Measurements from ENCODE around the gene OR2T10.
"Not testable (repeated sequence)": the region's sequence is repeated elsewhere in the genome, so short reads cannot be mapped to it uniquely, and the experiment has no call there.

DNA sequence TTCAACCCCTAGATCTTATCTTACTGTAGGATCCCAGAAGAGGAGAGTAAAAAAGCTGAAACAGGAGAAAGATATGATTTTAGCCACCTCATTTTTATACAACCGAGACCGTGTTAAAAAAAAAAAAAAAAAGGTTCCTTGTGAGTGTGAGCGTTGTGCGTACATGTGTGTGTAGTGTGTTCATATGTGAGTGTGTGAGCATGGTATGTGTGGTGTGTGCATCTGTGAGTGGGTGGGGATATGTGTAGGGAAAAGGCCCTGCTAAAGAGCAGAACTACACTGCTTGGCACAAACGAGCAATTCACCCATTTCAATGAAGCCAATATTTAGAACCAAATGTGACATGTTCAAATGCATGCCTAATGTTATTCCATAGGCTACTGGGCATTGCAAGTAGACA is 44.1 kb upstream of the OR2T10 start:
- TF ChIP-seq, protein P1, sequence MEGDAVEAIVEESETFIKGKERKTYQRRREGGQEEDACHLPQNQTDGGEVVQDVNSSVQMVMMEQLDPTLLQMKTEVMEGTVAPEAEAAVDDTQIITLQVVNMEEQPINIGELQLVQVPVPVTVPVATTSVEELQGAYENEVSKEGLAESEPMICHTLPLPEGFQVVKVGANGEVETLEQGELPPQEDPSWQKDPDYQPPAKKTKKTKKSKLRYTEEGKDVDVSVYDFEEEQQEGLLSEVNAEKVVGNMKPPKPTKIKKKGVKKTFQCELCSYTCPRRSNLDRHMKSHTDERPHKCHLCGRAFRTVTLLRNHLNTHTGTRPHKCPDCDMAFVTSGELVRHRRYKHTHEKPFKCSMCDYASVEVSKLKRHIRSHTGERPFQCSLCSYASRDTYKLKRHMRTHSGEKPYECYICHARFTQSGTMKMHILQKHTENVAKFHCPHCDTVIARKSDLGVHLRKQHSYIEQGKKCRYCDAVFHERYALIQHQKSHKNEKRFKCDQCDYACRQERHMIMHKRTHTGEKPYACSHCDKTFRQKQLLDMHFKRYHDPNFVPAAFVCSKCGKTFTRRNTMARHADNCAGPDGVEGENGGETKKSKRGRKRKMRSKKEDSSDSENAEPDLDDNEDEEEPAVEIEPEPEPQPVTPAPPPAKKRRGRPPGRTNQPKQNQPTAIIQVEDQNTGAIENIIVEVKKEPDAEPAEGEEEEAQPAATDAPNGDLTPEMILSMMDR (IDR thresholded peaks at IDR 0.05; ENCODE audit: poor library complexity, severe bottlenecking): not testable (repeated sequence)
- TF ChIP-seq TAF1 (IDR thresholded peaks at IDR 0.05; ENCODE audit: low read depth); POLR2AphosphoS5 (IDR thresholded peaks at IDR 0.05): not testable (repeated sequence)
